Esophagus squamous epithelium (tissue), 4 donors: Measurements from ENCODE around the gene UGGT1.

Experiments used
- POLR2A ChIP-seq, 4 donors: fragments of 450-650 bp; IDR thresholded peaks; one replicate each; pipeline ENCODE4 v1.6.1; 2017; ENCODE audit warnings: antibody characterized with exemption in 4 of 4, mild to moderate bottlenecking in 4 of 4, moderate library complexity in 3 of 4
- TF ChIP-seq, protein P1 (sequence below), 6 experiments: fragments of 450-650 bp in 4 of 6; fragments of 200-600 bp in 2 of 6; sonication (generic) in 2 of 6; IDR thresholded peaks; one replicate each; pipeline ENCODE4 v1.5.1; 2016 to 2019; ENCODE audit warnings: antibody characterized with exemption in 6 of 6, mild to moderate bottlenecking in 4 of 6, moderate library complexity in 4 of 6

DNA sequence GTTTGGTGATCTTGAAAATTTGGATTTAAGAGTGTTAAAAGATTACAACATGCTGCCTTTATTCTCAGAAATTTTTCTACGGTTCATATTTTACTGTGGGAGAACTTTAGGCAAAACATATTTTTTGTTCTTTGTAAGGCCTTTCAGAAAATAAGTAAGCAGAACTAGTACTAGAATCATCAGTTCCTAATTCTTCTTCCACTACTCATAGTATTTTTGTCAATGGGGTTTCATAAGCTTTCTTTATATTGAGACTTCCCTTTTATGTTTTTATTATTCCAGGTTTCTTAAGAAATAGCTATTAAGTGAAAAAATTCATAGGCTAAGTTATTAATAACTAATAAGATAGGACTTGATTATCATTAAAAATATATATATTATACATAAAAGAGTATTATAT lies 12.4 kb downstream of the UGGT1 start:
- no peak for TF ChIP-seq POLR2A (IDR thresholded peaks at IDR 0.05)
- TF ChIP-seq, protein P1, sequence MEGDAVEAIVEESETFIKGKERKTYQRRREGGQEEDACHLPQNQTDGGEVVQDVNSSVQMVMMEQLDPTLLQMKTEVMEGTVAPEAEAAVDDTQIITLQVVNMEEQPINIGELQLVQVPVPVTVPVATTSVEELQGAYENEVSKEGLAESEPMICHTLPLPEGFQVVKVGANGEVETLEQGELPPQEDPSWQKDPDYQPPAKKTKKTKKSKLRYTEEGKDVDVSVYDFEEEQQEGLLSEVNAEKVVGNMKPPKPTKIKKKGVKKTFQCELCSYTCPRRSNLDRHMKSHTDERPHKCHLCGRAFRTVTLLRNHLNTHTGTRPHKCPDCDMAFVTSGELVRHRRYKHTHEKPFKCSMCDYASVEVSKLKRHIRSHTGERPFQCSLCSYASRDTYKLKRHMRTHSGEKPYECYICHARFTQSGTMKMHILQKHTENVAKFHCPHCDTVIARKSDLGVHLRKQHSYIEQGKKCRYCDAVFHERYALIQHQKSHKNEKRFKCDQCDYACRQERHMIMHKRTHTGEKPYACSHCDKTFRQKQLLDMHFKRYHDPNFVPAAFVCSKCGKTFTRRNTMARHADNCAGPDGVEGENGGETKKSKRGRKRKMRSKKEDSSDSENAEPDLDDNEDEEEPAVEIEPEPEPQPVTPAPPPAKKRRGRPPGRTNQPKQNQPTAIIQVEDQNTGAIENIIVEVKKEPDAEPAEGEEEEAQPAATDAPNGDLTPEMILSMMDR (IDR thresholded peaks at IDR 0.05) = no peak
